Liver (tissue), 9 donors: Measurements from ENCODE around the gene USP9Y. TPM values are rescaled to one million over a fixed set of nuclear protein-coding genes. Genes with fewer than 3 reads are reported as not detected.

Experiments used
- DNase-seq: peaks from one replicate; pipeline ENCODE4 v3.0.0-alpha.2; 2017; ENCODE audit warnings: low spot score
- H3K27ac ChIP-seq, 2 donors: one replicate each; pipeline ENCODE4 v1.7.0; 2013; ENCODE audit warnings: inconsistent platforms in 2 of 2, low read length in 2 of 2, control low read depth in 1 of 2, low read depth in 1 of 2, mild to moderate bottlenecking in 1 of 2
- H3K27me3 ChIP-seq, 4 donors: one replicate each; pipeline versions ENCODE4 v1.6.1 to v1.7.0; 2013; ENCODE audit warnings: low read length in 3 of 4, inconsistent platforms in 1 of 4, mild to moderate bottlenecking in 1 of 4, moderate library complexity in 1 of 4; ENCODE audit not compliant: control insufficient read depth in 4 of 4, insufficient read depth in 4 of 4
- H3K36me3 ChIP-seq, 4 donors: one replicate each; pipeline versions ENCODE4 v1.6.1 to v1.7.0; 2013; ENCODE audit warnings: low read length in 3 of 4, mild to moderate bottlenecking in 3 of 4, low read depth in 1 of 4, moderate library complexity in 1 of 4; ENCODE audit not compliant: control insufficient read depth in 4 of 4, insufficient read depth in 3 of 4
- H3K4me1 ChIP-seq, 4 donors: one replicate each; pipeline versions ENCODE4 v1.6.1 to v1.7.0; 2013; ENCODE audit warnings: low read length in 3 of 4, mild to moderate bottlenecking in 3 of 4, moderate library complexity in 1 of 4; ENCODE audit not compliant: control insufficient read depth in 4 of 4, insufficient read depth in 4 of 4
- H3K4me3 ChIP-seq, 3 donors: one replicate each; pipeline versions ENCODE4 v1.6.1 to v1.7.0; 2013; ENCODE audit warnings: low read length in 3 of 3, control low read depth in 1 of 3, low read depth in 1 of 3, mild to moderate bottlenecking in 1 of 3
- H3K9ac ChIP-seq, 2 donors: one replicate each; pipeline ENCODE4 v1.7.0; 2013; ENCODE audit warnings: low read length in 2 of 2, mild to moderate bottlenecking in 2 of 2, moderate library complexity in 2 of 2, control low read depth in 1 of 2, low read depth in 1 of 2
- H3K9me3 ChIP-seq, 4 donors: one replicate each; pipeline versions ENCODE4 v1.6.1 to v1.7.0; 2013; ENCODE audit warnings: low read length in 3 of 4; ENCODE audit not compliant: control insufficient read depth in 4 of 4
- EGR1 ChIP-seq, 2 donors: IDR thresholded peaks; 2 replicates each; pipeline ENCODE4 v1.6.1; 2016 to 2018; ENCODE audit warnings: antibody characterized with exemption in 2 of 2, low read depth in 2 of 2
- FOXA1 ChIP-seq: IDR thresholded peaks from 2 replicates; pipeline ENCODE4 v1.6.1; 2016; ENCODE audit warnings: antibody characterized with exemption
- FOXA2 ChIP-seq: IDR thresholded peaks from 2 replicates; pipeline ENCODE4 v1.6.1; 2016; ENCODE audit warnings: antibody characterized with exemption
- GABPA ChIP-seq, 2 donors: IDR thresholded peaks in 1 of 2; conservative IDR thresholded peaks in 1 of 2; 2 replicates each; pipeline ENCODE4 v1.6.1; 2016; ENCODE audit warnings: antibody characterized with exemption in 2 of 2, mild to moderate bottlenecking in 1 of 2, moderate library complexity in 1 of 2
- HNF4A ChIP-seq, 2 donors: conservative IDR thresholded peaks; 2 replicates each; pipeline ENCODE4 v1.6.1; 2016; ENCODE audit warnings: antibody characterized with exemption in 2 of 2, mild to moderate bottlenecking in 2 of 2
- HNF4G ChIP-seq: IDR thresholded peaks from 2 replicates; pipeline ENCODE4 v1.6.1; 2016; ENCODE audit warnings: antibody characterized with exemption
- JUND ChIP-seq, 2 donors: IDR thresholded peaks; 2 replicates each; pipeline ENCODE4 v1.6.1; 2016; ENCODE audit warnings: antibody characterized with exemption in 2 of 2
- MAX ChIP-seq: IDR thresholded peaks from 2 replicates; pipeline ENCODE4 v1.6.1; 2016; ENCODE audit warnings: antibody characterized with exemption
- NR2F2 ChIP-seq: IDR thresholded peaks from 2 replicates; pipeline ENCODE4 v1.6.1; 2016; ENCODE audit warnings: antibody characterized with exemption
- RAD21 ChIP-seq, 2 donors: IDR thresholded peaks; 2 replicates each; pipeline ENCODE4 v1.6.1; 2016; ENCODE audit warnings: antibody characterized with exemption in 2 of 2, mild to moderate bottlenecking in 2 of 2
- REST ChIP-seq: IDR thresholded peaks from 2 replicates; pipeline ENCODE4 v1.6.1; 2016; ENCODE audit warnings: antibody characterized with exemption, mild to moderate bottlenecking
- RXRA ChIP-seq, 2 donors: IDR thresholded peaks; 2 replicates each; pipeline ENCODE4 v1.6.1; 2017 to 2018; ENCODE audit warnings: antibody characterized with exemption in 2 of 2, mild to moderate bottlenecking in 1 of 2
- SP1 ChIP-seq: IDR thresholded peaks from 2 replicates; pipeline ENCODE4 v1.6.1; 2018; ENCODE audit warnings: antibody characterized with exemption, mild to moderate bottlenecking
- YY1 ChIP-seq: IDR thresholded peaks from 2 replicates; pipeline ENCODE4 v1.6.1; 2016; ENCODE audit warnings: antibody characterized with exemption, mild to moderate bottlenecking
- WGBS: extraction: QIAGEN DNeasy Blood & Tissue Kit; methylation state at CpG from one replicate; pipeline ENCODE4 v1.1.7; 2013; 5-methylcytosine and 5-hydroxymethylcytosine counted together
- polyA plus RNA-seq, 2 donors: library from polyadenylated mRNA; stranded (reverse) in 1 of 2; unstranded in 1 of 2; fragments of 200-250 nt in 1 of 2; fragments of >200 nt in 1 of 2; fragmentation: Nextera tagmentation in 1 of 2; extraction: Ambion mirVana in 1 of 2; gene quantifications; one replicate each; pipeline versions ENCODE4 v1.2.1 to v1.2.3, GENCODE V29; 2013 to 2015
- total RNA-seq, 2 donors: library from RNA; depleted of rRNA; stranded (reverse); fragments of >200 nt; gene quantifications; one replicate each; pipeline ENCODE4 v1.2.3, GENCODE V29; 2014
- TF ChIP-seq, protein P1 (sequence below): fragments of 150-350 bp; IDR thresholded peaks from 2 replicates; pipeline ENCODE4 v1.5.1; 2017; ENCODE audit warnings: improper control_type of control experiment, low read depth, low read length; ENCODE audit not compliant: missing input control
- TF ChIP-seq, protein P2 (sequence below): IDR thresholded peaks from 2 replicates; pipeline ENCODE4 v1.6.1; 2016; ENCODE audit warnings: antibody characterized with exemption
- TF ChIP-seq, protein P3 (sequence below): IDR thresholded peaks from 2 replicates; pipeline ENCODE4 v1.6.1; 2016; ENCODE audit warnings: antibody characterized with exemption
- donor health status: healthy.
- donor health status: healthy.
- donor health status: healthy.
- donor health status: healthy.
- donor health status: healthy.

The USP9Y gene
- total and polyA plus RNA-seq, 4 donors = 3.7 to 10.1 TPM; not detected in 2

- no peak overlapping the region for H3K4me3 ChIP-seq
- WGBS = 93% methylated on average over 3 of the region's 3 CpGs
- H3K36me3 ChIP-seq = peaks cover 0 to 4% (median 0%) of the 10 kb centered on the region in 4 donors
- no peaks in the 10 kb centered on the region for H3K27me3 ChIP-seq
- H3K27ac ChIP-seq = no peak overlapping the region
- H3K9ac ChIP-seq = no peak overlapping the region
- no peak for DNase-seq
- TF ChIP-seq FOXA1 = no peak
- TF ChIP-seq, protein P1, sequence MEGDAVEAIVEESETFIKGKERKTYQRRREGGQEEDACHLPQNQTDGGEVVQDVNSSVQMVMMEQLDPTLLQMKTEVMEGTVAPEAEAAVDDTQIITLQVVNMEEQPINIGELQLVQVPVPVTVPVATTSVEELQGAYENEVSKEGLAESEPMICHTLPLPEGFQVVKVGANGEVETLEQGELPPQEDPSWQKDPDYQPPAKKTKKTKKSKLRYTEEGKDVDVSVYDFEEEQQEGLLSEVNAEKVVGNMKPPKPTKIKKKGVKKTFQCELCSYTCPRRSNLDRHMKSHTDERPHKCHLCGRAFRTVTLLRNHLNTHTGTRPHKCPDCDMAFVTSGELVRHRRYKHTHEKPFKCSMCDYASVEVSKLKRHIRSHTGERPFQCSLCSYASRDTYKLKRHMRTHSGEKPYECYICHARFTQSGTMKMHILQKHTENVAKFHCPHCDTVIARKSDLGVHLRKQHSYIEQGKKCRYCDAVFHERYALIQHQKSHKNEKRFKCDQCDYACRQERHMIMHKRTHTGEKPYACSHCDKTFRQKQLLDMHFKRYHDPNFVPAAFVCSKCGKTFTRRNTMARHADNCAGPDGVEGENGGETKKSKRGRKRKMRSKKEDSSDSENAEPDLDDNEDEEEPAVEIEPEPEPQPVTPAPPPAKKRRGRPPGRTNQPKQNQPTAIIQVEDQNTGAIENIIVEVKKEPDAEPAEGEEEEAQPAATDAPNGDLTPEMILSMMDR = no peak
- TF ChIP-seq, protein P2, sequence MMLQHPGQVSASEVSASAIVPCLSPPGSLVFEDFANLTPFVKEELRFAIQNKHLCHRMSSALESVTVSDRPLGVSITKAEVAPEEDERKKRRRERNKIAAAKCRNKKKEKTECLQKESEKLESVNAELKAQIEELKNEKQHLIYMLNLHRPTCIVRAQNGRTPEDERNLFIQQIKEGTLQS = no peak
- TF ChIP-seq REST = no peak
- TF ChIP-seq GABPA (IDR thresholded peaks at IDR 0.05 in 1 of 2, conservative IDR thresholded peaks at IDR 0.05 in 1 of 2) = no peak
- no peak for TF ChIP-seq RXRA (IDR thresholded peaks at IDR 0.05)
- TF ChIP-seq EGR1 (IDR thresholded peaks at IDR 0.05; ENCODE audit: low read depth in 2 of 2) = no peak
- TF ChIP-seq, protein P3, sequence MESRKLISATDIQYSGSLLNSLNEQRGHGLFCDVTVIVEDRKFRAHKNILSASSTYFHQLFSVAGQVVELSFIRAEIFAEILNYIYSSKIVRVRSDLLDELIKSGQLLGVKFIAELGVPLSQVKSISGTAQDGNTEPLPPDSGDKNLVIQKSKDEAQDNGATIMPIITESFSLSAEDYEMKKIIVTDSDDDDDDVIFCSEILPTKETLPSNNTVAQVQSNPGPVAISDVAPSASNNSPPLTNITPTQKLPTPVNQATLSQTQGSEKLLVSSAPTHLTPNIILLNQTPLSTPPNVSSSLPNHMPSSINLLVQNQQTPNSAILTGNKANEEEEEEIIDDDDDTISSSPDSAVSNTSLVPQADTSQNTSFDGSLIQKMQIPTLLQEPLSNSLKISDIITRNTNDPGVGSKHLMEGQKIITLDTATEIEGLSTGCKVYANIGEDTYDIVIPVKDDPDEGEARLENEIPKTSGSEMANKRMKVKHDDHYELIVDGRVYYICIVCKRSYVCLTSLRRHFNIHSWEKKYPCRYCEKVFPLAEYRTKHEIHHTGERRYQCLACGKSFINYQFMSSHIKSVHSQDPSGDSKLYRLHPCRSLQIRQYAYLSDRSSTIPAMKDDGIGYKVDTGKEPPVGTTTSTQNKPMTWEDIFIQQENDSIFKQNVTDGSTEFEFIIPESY = no peak
- no peak for TF ChIP-seq RAD21 (IDR thresholded peaks at IDR 0.05)
- TF ChIP-seq MAX = no peak
- no peak for TF ChIP-seq HNF4A (conservative IDR thresholded peaks at IDR 0.05)
- no peak for TF ChIP-seq NR2F2
- no peak for TF ChIP-seq SP1
- TF ChIP-seq HNF4G = no peak
- no peaks in the 10 kb centered on the region for H3K4me1 ChIP-seq
- H3K9me3 ChIP-seq = no peaks in the 10 kb centered on the region
Measured at GRCh38 chrY:12733625-12734024, 32.6 kb downstream of the USP9Y start.

DNA sequence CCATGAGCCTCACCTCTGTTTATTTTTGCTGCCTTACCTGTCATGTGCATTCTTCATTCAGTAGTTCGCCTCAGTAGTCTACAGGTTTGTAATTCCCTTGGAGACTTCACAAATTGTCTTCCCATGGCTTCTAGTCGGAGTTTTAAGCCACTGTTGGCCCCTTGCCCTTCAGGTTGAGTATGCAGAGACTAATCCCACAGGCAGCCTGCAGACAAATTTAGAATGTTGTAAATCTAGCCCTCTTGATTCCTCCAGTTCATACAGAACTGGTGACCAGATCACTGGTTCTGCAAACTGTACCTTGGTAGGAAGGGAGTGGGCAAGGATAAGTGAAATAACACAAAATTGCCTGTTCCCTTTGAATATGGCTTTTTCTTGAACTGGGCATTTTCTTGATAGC is 33.0 kb downstream of the USP9Y start:
- H3K9ac ChIP-seq = no peak overlapping the region
- H3K27me3 ChIP-seq = no peaks in the 10 kb centered on the region
- peaks cover 0 to 4% (median 0%) of the 10 kb centered on the region in 4 donors for H3K36me3 ChIP-seq
- WGBS = 97% methylated on average over 2 of the region's 2 CpGs
- H3K4me1 ChIP-seq = no peaks in the 10 kb centered on the region
- DNase-seq = no peak
- H3K9me3 ChIP-seq = no peaks in the 10 kb centered on the region
- no peak overlapping the region for H3K4me3 ChIP-seq
- H3K27ac ChIP-seq = no peak overlapping the region
- TF ChIP-seq SP1 = no peak
- TF ChIP-seq HNF4A (conservative IDR thresholded peaks at IDR 0.05) = no peak
- TF ChIP-seq, protein P3 = no peak
- no peak for TF ChIP-seq YY1
- TF ChIP-seq HNF4G = no peak
- no peak for TF ChIP-seq EGR1 (IDR thresholded peaks at IDR 0.05; ENCODE audit: low read depth in 2 of 2)
- no peak for TF ChIP-seq JUND (IDR thresholded peaks at IDR 0.05)
- no peak for TF ChIP-seq MAX
- TF ChIP-seq RXRA (IDR thresholded peaks at IDR 0.05) = no peak
- TF ChIP-seq GABPA (IDR thresholded peaks at IDR 0.05 in 1 of 2, conservative IDR thresholded peaks at IDR 0.05 in 1 of 2) = no peak
- TF ChIP-seq, protein P2 = no peak
- TF ChIP-seq RAD21 (IDR thresholded peaks at IDR 0.05) = no peak
- TF ChIP-seq, protein P1 = no peak
- TF ChIP-seq FOXA2 = no peak
- TF ChIP-seq NR2F2 = no peak
- TF ChIP-seq FOXA1 = no peak
